GM12878 (cell line): Measurements from ENCODE around the gene TIPIN. TPM values are rescaled to one million over a fixed set of nuclear protein-coding genes. Genes with fewer than 3 reads are reported as not detected.

Source experiments
- ATF7 ChIP-seq: fragments of 450-650 bp; IDR thresholded peaks from 2 replicates; pipeline ENCODE4 v1.6.1; 2016; ENCODE audit warnings: low read depth, mild to moderate bottlenecking
- CREB1 ChIP-seq: IDR thresholded peaks from 2 replicates; pipeline ENCODE4 v1.6.1; 2012; ENCODE audit warnings: low read depth, mild to moderate bottlenecking, inconsistent platforms
- CREM ChIP-seq: IDR thresholded peaks from 2 replicates; pipeline ENCODE4 v1.6.1; 2014; ENCODE audit warnings: antibody characterized with exemption, low read depth
- CUX1 ChIP-seq: IDR thresholded peaks from 2 replicates; pipeline ENCODE4 v1.6.1; 2012; ENCODE audit warnings: improper control_type of control experiment, low read depth, low read length; ENCODE audit not compliant: insufficient replicate concordance
- ESRRA ChIP-seq: IDR thresholded peaks from 2 replicates; pipeline ENCODE4 v1.6.1; 2012; ENCODE audit warnings: mild to moderate bottlenecking, low read length, improper control_type of control experiment
- FOXM1 ChIP-seq: IDR thresholded peaks from 2 replicates; pipeline ENCODE4 v1.6.1; 2012; ENCODE audit warnings: low read depth, mild to moderate bottlenecking, inconsistent platforms, low read length, moderate library complexity
- MTA2 ChIP-seq: fragments of 450-650 bp; IDR thresholded peaks from 2 replicates; pipeline ENCODE4 v1.6.1; 2016; ENCODE audit warnings: low read depth, mild to moderate bottlenecking, moderate library complexity
- NFXL1 ChIP-seq: fragments of 450-650 bp; IDR thresholded peaks from 2 replicates; pipeline ENCODE4 v1.6.1; 2017; ENCODE audit warnings: antibody characterized with exemption, mild to moderate bottlenecking, borderline replicate concordance
- SRF ChIP-seq, 2 experiments: IDR thresholded peaks; 2 replicates each; pipeline ENCODE4 v1.6.1; 2011; ENCODE audit warnings: low read depth in 2 of 2, low read length in 2 of 2, mild to moderate bottlenecking in 1 of 2, moderate library complexity in 1 of 2
- STAT3 ChIP-seq: IDR thresholded peaks from 2 replicates; pipeline ENCODE4 v1.6.1; 2011; ENCODE audit warnings: low read depth, low read length, improper control_type of control experiment
- ZBTB40 ChIP-seq: fragments of 450-650 bp; IDR thresholded peaks from 2 replicates; pipeline ENCODE4 v1.6.1; 2016; ENCODE audit warnings: mild to moderate bottlenecking, moderate library complexity, borderline replicate concordance
- ZNF687 ChIP-seq: fragments of 450-650 bp; IDR thresholded peaks from 2 replicates; pipeline ENCODE4 v1.6.1; 2017; ENCODE audit warnings: mild to moderate bottlenecking, moderate library complexity
- polyA plus RNA-seq, 11 experiments: library from polyadenylated mRNA; depleted of rRNA in 4 of 11; unstranded in 6 of 11; stranded (reverse) in 5 of 11; fragments of >200 nt; fragmentation: Nextera tagmentation in 4 of 11; fragmentation: Illumina TruSeq in 1 of 11; extraction: Ambion mirVana in 4 of 11; extraction: Trizol in 1 of 11; gene quantifications; 1 replicate in 1 of 11; 2 replicates in 10 of 11; pipeline versions ENCODE4 v1.2.1 to v1.2.3, GENCODE V29; 2011 to 2016; ENCODE audit warnings: inconsistent platforms in 2 of 11, missing spikeins in 2 of 11, low read depth in 1 of 11
- total RNA-seq, 4 experiments: library from RNA; depleted of rRNA in 3 of 4; stranded (reverse); fragments of >200 nt in 3 of 4; fragmentation: Illumina TruSeq in 1 of 4; extraction: Trizol in 1 of 4; gene quantifications; 2 replicates each; pipeline versions ENCODE4 v1.2.1 to v1.2.3, GENCODE V29; 2013 to 2021
- TF ChIP-seq, protein P1 (sequence below): fragments of 450-650 bp; IDR thresholded peaks from 2 replicates; pipeline ENCODE4 v1.6.1; 2017; ENCODE audit warnings: mild to moderate bottlenecking, low read depth, inconsistent platforms; ENCODE audit not compliant: poor library complexity, severe bottlenecking

TIPIN gene
- total and polyA plus RNA-seq, 10 of the 15 experiments (the other 5 are each of a cell fraction or from before 2014, with no cell fraction given): 21.1 to 69.2 (median 47.0) TPM

DNA sequence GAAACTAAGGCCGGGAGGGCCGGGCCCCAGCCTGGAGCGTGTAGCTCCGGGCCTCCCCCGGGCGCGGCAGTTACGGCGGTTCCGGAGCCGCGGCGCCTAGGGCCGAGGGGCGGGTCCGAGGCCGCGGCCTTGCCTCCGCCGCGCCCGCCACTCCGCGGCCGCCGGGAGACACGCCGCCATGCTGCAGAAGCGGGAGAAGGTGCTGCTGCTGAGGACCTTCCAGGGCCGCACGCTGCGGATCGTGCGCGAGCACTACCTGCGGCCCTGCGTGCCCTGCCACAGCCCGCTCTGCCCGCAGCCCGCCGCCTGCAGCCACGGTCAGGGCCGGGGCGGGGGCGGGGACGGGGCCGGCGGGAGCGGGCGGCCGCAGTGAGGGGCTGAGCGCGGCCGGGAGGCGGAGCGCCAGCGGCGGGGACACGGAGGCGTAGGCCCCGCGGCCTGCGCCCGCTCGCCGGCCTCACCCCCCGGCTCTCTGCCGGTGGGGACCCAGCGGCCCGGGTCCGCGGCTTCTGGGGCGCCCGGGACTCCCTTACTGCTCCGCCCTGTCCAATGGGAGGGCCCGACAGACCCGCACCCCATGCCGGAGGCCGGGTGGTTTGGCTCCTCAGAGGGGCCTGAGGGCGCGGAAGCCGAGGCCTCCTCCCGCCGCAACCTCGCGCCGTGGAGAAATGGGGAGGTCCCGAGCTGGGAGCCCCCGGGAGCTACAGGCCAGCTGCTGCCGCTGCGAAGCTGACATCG is 62.9 kb downstream of the TIPIN start, which contains the start of gene DIS3L (continued):
- TF ChIP-seq CUX1 (no peak), ATF7 (no peak), FOXM1 (no peak), CREB1 (no peak), MTA2 (no peak), NFXL1 (no peak), ZBTB40 (no peak), SRF (IDR thresholded peaks at IDR 0.05; ENCODE audit: low read depth in 2 of 2, low read length in 2 of 2) (no peak), STAT3 (no peak), ZNF687 (peak; percentile 62; the same call in 1 of the 2 replicates), ESRRA (no peak), CREM (no peak)
- TF ChIP-seq, protein P1, sequence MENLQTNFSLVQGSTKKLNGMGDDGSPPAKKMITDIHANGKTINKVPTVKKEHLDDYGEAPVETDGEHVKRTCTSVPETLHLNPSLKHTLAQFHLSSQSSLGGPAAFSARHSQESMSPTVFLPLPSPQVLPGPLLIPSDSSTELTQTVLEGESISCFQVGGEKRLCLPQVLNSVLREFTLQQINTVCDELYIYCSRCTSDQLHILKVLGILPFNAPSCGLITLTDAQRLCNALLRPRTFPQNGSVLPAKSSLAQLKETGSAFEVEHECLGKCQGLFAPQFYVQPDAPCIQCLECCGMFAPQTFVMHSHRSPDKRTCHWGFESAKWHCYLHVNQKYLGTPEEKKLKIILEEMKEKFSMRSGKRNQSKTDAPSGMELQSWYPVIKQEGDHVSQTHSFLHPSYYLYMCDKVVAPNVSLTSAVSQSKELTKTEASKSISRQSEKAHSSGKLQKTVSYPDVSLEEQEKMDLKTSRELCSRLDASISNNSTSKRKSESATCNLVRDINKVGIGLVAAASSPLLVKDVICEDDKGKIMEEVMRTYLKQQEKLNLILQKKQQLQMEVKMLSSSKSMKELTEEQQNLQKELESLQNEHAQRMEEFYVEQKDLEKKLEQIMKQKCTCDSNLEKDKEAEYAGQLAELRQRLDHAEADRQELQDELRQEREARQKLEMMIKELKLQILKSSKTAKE: no peak
